Stimulated activated CD8-positive, alpha-beta memory T cell treated with anti-CD3 and anti-CD28 coated beads, Interleukin-2, amount 100 ng/mL, for 48 hours (primary cell): ENCODE data around the gene MEGF10.

Experiments used
- DNase-seq, 2 donors: peaks; one replicate each; pipeline ENCODE4 v3.0.0-alpha.2; 2020; ENCODE audit warnings: low read depth in 2 of 2

MEGF10 gene

DNA sequence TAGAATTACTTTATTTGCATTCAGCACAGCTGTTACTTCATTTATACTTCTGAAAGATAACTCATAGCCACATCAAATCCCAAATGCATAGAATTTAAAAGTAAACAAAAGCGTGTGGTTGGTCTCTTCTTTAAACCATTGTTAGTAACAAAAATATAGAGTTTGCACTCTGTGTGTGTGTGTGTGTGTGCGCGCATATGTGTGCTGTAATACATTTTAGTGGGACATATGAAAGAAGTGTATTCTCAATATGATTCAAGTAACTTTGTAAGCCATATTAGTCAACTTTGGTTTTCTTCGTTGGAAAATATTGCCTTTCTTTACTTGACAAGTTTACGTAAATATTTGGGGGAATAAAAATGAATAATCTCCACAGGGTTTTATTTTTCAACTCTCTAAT is 120.8 kb downstream of the MEGF10 start:
- no peak for DNase-seq

GRCh38 chr5:127412698-127413097 is 122.1 kb downstream of the MEGF10 start:
- DNase-seq: no peak

DNA sequence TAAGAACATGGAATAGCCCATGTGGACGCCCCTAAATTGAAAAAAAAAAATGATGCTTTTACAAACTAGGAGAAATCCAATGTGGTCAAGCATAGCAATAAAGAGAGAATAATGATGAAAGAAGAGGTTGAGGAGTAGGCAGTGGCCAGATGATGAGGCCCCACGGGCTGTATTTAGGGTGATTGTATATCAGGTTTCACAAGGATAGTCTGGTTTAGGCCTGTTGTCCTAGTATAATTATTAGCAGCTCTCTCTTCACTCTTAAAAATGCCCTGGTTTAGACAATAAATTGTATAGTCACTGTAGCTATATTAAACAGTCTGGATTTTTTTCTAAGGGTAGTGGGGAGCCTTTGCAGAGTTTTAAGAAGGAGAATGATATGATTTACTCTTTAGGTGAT is 124.4 kb downstream of the MEGF10 start:
- no peak for DNase-seq

- no peak for DNase-seq
These were observed 126.3 kb downstream of the MEGF10 start for GRCh38 chr5:127416906-127417305.

DNA sequence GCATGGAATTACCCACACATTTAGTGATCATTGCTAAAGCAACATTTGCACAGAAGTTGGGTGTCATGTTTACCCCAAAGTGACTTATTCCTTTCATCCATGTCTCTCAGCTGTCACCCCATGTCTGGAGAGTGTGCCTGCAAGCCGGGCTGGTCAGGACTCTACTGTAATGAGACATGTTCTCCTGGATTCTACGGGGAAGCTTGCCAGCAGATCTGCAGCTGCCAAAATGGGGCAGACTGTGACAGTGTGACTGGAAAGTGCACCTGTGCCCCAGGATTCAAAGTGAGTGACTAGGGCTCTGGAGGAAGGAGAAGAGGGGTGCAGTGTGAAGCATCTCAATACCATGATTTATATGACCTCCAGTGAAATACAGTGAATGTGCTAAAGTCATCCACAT is 126.9 kb downstream of the MEGF10 start:
- no peak for DNase-seq

GRCh38 chr5:127418367-127418766 is 127.8 kb downstream of the MEGF10 start:
- no peak for DNase-seq

- DNase-seq: no peak
These were observed 128.5 kb downstream of the MEGF10 start for GRCh38 chr5:127418974-127419682.

- DNase-seq: no peak
These were observed 129.2 kb downstream of the MEGF10 start for GRCh38 chr5:127419683-127420257.

- DNase-seq: no peak
These were observed 130.2 kb downstream of the MEGF10 start for GRCh38 chr5:127420758-127421157.

DNA sequence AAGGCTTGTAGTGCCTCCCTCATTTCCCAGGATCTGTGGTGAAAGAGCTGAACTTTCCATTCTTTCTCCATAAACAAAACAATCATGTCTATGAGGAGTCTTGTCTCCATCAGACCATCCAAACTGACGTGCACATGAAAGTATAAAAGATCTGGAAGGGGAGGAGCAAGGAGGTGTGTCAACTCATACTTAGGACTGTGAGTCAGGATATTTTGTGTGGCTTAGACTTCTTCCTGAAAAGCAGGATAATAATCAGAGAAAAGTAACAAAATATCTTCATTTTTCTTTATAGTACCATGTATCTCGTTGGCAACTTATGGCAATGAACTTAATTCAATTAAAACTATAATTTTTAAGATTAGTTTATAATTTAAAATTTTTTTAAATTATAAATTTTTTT is 130.9 kb downstream of the MEGF10 start:
- DNase-seq: no peak

- DNase-seq: no peak
These were observed 132.7 kb downstream of the MEGF10 start for GRCh38 chr5:127423173-127423798.

DNA sequence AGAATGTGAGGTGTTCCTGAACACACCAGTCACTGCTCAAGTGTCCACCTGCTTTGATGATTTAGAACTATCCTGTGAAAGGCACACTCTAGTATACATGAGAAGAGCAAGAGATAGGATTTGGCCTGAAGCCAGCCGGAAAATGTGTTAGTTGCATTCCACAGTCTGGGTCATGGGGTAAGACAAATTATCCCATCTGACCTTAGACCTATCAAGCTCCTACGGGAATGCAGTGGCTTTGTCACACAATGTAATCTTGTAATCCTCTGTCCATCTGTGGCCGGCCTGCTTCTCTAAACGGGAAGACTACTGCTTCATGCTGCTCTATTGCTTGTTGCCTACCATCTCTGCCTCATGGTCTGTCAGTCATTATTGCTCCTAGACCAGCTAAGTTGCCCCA is 134.4 kb downstream of the MEGF10 start:
- no peak for DNase-seq

- no peak for DNase-seq
These were observed 135.3 kb downstream of the MEGF10 start for GRCh38 chr5:127425868-127426267.

GRCh38 chr5:127426661-127427060 is 136.1 kb downstream of the MEGF10 start:
- no peak for DNase-seq

GRCh38 chr5:127428276-127428675 is 137.7 kb downstream of the MEGF10 start:
- DNase-seq: no peak

- DNase-seq: no peak
These were observed 138.2 kb downstream of the MEGF10 start for GRCh38 chr5:127428748-127429147.

GRCh38 chr5:127429928-127430327 is 139.3 kb downstream of the MEGF10 start:
- no peak for DNase-seq

DNA sequence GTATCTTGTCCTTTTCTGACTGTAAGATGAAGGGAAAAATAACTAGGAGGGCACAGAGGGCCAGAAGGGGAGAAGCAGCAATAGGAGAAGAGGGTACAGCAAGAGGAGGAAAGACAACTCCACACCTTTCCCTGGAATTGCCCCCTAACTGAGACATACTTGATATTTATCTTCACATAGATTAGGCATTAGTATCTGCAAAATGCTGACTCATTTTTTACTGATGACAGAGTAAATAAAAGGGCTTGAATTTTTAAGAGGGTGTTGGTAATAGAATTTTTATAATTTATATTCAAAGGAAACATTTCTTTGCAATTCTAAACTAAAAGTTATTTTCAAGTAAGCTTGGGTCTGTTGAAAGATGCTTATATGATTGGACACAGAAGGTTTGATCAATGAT is 140.0 kb downstream of the MEGF10 start:
- DNase-seq: no peak

- DNase-seq: no peak
These were observed 141.5 kb downstream of the MEGF10 start for GRCh38 chr5:127431977-127432585.

GRCh38 chr5:127433526-127433925 is 142.9 kb downstream of the MEGF10 start:
- no peak for DNase-seq

DNA sequence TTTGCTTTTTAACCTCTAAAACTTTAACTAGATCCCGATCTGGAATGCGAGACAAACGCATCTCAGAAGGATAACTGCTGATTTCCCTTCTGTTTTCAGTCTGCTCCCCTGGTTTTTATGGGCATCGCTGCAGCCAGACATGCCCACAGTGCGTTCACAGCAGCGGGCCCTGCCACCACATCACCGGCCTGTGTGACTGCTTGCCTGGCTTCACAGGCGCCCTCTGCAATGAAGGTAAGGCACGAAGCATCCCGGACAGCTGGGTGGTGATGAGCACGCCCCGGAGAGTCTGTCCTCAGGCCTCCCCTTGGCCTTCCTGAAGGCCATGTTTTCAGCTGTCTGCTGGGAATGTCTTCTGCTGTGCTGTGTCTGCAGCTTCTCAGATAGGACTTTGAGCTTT is 144.0 kb downstream of the MEGF10 start:
- no peak for DNase-seq

- no peak for DNase-seq
These were observed 145.2 kb downstream of the MEGF10 start for GRCh38 chr5:127435821-127436220.

- DNase-seq: no peak
These were observed 149.0 kb downstream of the MEGF10 start for GRCh38 chr5:127439644-127440043.
